ENCODE measurements around the gene YIPF5. TPM values are rescaled to one million over a fixed set of nuclear protein-coding genes. Genes with fewer than 3 reads are reported as not detected.

The YIPF5 gene
- total RNA-seq, 1 donor from 2014 or later, result 43.3 TPM

GRCh38 chr5:144117412-144117811 lies 53.0 kb downstream of the YIPF5 start:
- Histone ChIP-seq H3K27ac (ENCODE audit: low read depth, low read length) (no peak overlapping the region), H3K9me3 (ENCODE audit: control insufficient read depth in 3 of 3, low read length in 3 of 3) (peaks cover 0 to 3% (median 0%) of the 10 kb centered on the region in 3 donors), H3K36me3 (ENCODE audit: control insufficient read depth in 3 of 3, insufficient read depth in 3 of 3, low read length in 3 of 3) (no peaks in the 10 kb centered on the region), H3K27me3 (ENCODE audit: control insufficient read depth in 3 of 3, insufficient read depth in 3 of 3, low read length in 3 of 3) (no peaks in the 10 kb centered on the region), H3K9ac (ENCODE audit: low read depth in 1 of 3, low read length in 3 of 3) (no peak overlapping the region), H3K4me1 (ENCODE audit: control insufficient read depth in 3 of 3, insufficient read depth in 3 of 3, low read length in 3 of 3) (no peaks in the 10 kb centered on the region), H3K4me3 (ENCODE audit: low read length in 3 of 3) (no peak overlapping the region)

GRCh38 chr5:144114571-144114970 lies 55.9 kb downstream of the YIPF5 start:
- Histone ChIP-seq H3K36me3 (ENCODE audit: control insufficient read depth in 3 of 3, insufficient read depth in 3 of 3, low read length in 3 of 3) (no peaks in the 10 kb centered on the region), H3K4me3 (ENCODE audit: low read length in 3 of 3) (no peak overlapping the region), H3K9ac (ENCODE audit: low read depth in 1 of 3, low read length in 3 of 3) (no peak overlapping the region), H3K27ac (ENCODE audit: low read depth, low read length) (no peak overlapping the region), H3K4me1 (ENCODE audit: control insufficient read depth in 3 of 3, insufficient read depth in 3 of 3, low read length in 3 of 3) (no peaks in the 10 kb centered on the region), H3K9me3 (ENCODE audit: control insufficient read depth in 3 of 3, low read length in 3 of 3) (peaks cover 0 to 7% (median 0%) of the 10 kb centered on the region in 3 donors), H3K27me3 (ENCODE audit: control insufficient read depth in 3 of 3, insufficient read depth in 3 of 3, low read length in 3 of 3) (no peaks in the 10 kb centered on the region)

Small RNA genes lying within 50 kb of the gene (small RNA-seq; reads per million reads assigned to genes)
- gene RN7SL87P, result not detected

Other genes with a start within 250 kb of the YIPF5 start
- gene KCTD16, start 214 bp upstream of the YIPF5 start, total RNA-seq, result under 0.01 TPM

All from skeletal muscle tissue (tissue), 5 donors.